Measurements from ENCODE around the gene PAPSS2.

Gene PAPSS2

DNA sequence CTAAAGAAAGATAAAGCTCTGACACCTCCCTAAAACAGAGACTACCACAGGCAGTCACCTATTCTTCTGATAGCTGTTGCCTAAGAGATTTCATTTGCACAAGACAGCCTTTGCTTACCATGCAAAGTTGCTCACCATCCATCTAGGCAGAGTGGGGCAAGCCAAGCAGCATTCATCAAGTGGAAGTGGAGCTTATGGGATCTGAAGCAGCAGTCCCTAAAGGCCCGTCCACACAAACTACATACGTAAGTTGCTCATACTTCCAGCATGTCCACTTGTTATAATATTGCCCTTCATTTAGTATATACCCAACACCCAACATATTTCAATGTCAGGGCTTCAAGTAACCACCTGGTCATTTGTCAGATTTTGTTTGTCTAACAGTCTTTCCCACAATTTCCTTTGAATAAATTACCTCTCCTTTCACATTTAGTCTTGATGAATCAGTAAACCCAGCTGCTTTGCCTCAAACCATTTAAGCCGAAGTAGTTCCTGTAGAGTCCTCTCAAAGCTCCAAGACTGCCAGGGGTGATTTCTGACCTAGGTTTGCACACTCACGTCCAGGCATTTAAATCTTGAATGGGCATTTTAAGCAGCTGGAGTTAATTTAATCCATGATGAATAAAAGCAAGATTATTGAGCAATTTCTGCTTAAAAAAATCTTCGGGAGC is 90.5 kb downstream of the PAPSS2 start:
- no peak for DNase-seq (ENCODE audit: low read depth in 3 of 3)

DNA sequence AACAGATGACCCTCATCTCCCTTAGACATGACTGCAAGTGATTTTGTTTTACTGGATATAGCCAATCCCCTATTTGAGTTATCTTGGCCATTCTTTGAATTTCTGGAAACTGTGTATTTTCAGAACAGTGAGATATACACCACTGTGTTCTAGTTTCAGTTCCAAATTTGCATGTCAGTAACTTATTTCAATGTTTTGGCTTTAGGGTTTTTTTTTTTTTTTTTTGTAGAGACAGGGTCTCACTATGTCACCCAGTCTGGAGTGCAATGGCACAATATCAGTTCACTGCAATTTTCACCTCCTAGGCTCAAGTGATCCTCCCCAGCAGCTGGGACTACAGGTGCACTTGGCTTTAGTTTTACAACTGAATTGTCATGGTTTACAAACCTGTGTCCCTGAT is 91.1 kb downstream of the PAPSS2 start:
- DNase-seq (ENCODE audit: low read depth in 3 of 3): no peak

DNA sequence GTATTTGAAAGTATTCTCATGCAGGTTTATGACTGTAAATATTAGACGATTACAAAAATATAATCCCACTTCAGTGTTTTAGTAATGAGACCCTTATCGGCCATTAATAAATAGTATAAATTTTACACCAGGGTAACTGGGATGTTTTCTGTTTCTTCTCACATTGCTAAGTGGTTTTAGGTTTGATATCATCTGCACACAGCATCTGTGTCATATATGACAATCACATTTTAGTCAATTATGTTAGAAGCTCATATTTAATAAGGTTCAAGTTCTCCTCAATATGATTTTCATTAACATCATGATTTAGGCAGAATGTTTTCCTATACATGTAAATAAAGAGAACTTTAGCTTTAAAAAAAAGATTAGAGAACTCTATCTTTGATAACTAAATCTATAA is 91.6 kb downstream of the PAPSS2 start:
- no peak for DNase-seq (ENCODE audit: low read depth in 3 of 3)

DNA sequence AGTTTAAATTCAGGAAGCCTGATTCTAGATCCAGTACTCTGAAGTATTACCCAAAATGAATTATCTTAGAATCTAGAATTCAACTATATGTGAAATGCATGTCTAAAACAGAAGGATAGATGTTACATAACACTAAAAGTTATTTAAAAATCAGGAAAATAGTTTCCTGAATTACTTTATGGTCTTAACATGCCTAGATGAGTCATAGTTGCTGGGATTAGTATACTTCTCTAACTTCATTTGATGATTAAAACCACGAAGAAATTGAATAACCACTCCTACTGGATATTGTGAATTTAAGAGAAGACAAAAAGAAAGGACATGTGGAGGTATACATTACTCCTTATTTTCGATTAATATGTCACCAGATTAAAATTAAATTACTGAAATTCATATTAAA is 92.9 kb downstream of the PAPSS2 start:
- no peak for DNase-seq (ENCODE audit: low read depth in 3 of 3)

- DNase-seq (ENCODE audit: low read depth in 3 of 3): no peak
Observed at GRCh38 chr10:87753995-87754866, 94.6 kb downstream of the PAPSS2 start.

DNA sequence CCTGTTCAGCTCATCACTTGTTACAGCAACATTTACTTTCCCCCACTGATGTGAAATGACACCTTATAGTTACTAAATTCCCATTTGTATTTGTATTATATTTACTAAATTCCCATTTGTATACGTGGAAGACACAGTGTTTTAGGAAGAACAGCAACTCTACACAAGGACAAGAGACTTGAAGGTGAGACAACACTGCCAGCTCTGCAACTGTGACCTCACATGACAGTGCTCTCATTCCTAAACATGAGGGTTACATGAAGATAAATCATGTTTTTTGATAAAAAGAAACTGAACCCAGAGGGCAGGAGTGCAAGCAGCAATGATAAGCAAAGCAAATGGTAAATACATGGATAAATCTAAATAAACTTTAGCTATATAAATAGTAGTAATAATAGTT is 98.0 kb downstream of the PAPSS2 start:
- DNase-seq (ENCODE audit: low read depth in 3 of 3): no peak

DNA sequence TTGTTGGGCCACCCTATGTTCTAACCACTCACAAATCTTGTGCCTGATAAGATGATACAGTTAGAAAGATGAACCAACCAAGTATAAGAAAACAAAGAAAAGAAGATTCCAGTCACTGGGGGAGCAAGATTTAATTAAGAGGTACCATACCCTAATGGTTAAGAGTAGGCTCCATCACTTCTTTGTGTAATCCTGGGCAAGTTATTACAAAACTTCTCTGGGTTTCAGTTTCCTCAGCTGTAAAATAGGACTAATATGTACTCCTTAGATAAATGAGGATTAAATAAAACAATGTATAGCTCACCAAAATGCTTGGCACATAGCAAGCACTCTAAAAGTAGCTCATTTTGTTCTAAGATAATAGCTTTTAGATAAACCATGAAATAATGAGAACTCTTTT is 99.9 kb downstream of the PAPSS2 start:
- DNase-seq (ENCODE audit: low read depth in 3 of 3): no peak

- no peak for DNase-seq (ENCODE audit: low read depth in 3 of 3)
Observed at GRCh38 chr10:87760195-87760905, 100.7 kb downstream of the PAPSS2 start.

- DNase-seq (ENCODE audit: low read depth in 3 of 3): no peak
Observed at GRCh38 chr10:87761153-87761552, 101.5 kb downstream of the PAPSS2 start.

DNA sequence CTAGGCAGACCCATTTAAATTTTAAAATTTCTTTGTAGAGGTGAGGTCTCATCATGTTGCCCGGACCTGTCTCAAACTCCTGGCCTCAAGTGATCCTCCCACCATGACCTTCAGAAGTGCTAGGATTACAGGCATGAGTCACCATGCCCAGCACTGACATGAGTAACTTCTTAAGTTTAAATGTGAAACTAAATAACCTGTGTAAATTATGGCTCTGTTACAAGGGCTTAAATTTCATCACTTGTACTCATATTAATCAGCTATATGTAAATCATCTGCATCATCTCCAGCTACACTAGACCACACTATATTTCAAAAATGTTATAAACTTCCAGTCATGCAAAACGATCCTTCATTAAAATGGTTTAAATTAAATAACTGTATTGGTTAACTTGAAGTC is 102.2 kb downstream of the PAPSS2 start:
- peak; percentile 18 to 43 (median 19) for DNase-seq (ENCODE audit: low read depth in 3 of 3)

GRCh38 chr10:87763086-87763861 is 103.6 kb downstream of the PAPSS2 start:
- DNase-seq (ENCODE audit: low read depth in 3 of 3): no peak

DNA sequence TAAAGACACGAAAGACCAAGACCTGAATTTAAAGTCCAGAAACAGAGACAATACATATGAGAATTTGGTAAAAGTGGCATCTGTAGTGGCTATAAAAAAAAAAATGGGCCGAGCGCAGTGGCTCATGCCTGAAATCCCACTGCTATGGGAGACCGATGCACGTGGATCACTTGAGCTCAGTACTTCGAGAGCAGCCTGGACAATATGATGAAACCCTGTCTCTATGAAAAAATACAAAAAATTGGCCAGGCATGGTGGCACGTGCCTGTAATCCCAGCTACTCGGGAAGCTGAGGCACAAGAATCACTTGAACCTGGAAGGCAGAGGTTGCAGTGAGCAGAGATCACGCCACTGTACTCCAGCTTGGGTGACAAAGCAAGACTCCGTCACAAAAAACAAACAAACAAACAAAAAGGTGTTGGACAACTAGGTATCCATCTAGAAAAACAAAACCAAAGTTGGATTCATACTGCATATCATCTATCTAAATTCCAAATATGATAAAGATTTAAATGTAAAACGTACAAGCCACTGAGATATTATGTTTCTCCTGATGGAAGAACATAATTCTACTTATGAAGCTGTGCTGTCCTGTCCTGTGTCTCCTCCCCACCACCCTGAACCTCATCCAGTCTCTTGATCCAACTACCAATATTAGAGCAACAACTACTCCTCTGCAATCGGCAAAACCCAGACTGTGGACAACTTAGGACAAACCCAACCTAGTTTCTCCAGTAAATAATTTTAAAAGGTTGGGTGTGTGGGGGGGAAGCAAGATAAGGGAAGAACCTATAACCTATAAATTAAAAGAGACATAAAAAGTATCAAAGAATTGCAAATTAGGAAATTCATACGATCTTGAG is 104.6 kb downstream of the PAPSS2 start:
- DNase-seq (ENCODE audit: low read depth in 3 of 3): no peak

DNA sequence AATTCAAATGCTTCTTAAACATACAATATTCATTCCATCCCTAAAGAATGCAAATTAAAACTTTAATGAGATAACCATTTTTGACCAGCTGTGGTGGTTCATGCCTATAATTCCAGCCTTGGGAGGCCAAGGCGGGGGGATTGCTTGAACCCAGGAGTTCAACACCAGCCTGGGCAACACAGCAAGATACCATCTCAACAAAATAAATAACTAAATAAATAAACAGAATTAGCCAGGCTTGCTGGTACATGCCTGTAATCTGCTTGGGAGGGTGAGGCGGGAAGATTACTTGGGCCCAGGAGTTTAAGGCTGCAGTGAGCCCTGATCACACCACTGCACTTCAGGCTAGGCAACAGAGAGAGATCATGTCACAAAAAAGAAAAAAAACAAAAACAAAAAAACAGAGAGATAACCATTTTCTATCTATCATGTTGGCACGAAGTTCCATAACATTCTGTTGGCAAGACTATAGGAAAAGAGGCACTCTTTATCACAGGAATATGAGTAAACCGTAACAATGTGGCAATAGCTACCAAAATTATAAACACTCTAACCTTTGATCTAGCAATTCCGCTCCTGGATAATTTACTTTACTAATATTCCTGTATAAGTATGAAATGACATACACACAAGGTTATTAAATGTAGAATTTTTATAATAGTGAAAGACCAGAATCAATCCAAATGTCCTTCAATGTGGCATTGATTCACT is 106.1 kb downstream of the PAPSS2 start:
- no peak for DNase-seq (ENCODE audit: low read depth in 3 of 3)

DNA sequence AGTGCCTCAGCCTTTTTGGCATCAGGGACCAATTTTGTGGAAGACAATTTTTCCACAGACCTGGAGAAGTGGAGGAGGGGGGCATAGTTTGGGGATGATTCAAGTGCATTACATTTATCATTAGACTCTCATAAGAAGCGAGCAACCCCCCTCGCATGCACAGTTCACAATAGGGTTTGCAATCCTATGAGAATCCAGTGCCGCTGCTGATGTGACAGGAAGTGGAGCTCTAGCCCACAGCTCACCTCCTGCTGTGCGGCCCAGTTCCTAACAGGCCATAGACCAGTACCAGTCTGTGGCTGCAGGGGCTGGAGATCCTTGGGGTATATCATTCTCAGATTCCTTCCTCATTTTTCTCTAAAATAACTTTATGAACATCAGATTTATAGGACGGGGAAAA is 107.6 kb downstream of the PAPSS2 start:
- no peak for DNase-seq (ENCODE audit: low read depth in 3 of 3)

- DNase-seq (ENCODE audit: low read depth in 3 of 3): no peak
Observed at GRCh38 chr10:87771871-87772500, 112.3 kb downstream of the PAPSS2 start.

DNA sequence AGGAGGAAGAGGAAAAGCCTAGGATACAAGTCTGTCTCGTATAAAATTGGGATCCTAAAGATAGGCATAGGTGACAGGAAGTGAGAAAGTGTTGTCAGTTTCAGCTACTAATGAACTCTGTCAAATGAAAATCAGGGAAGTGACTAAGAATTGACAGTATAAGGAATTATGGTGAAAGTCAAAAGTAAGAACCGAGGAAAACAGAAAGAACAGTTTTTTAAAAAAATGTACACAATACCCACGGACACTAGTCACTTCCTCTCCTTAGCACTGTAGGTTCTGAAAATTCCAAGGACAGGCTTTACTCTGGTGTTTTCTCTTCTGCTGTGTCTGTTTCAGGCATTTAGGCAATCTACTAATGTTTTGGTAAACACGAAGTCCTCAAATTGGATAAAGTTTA is 116.1 kb downstream of the PAPSS2 start:
- DNase-seq (ENCODE audit: low read depth in 3 of 3): no peak

GRCh38 chr10:87776328-87776727 is 116.7 kb downstream of the PAPSS2 start:
- no peak for DNase-seq (ENCODE audit: low read depth in 3 of 3)

- DNase-seq (ENCODE audit: low read depth in 3 of 3): no peak
Observed at GRCh38 chr10:87781545-87781944, 121.9 kb downstream of the PAPSS2 start.

- DNase-seq (ENCODE audit: low read depth in 3 of 3): no peak
Observed at GRCh38 chr10:87782721-87783120, 123.0 kb downstream of the PAPSS2 start.

- no peak for DNase-seq (ENCODE audit: low read depth in 3 of 3)
Observed at GRCh38 chr10:87786421-87786820, 126.7 kb downstream of the PAPSS2 start.

Data from stimulated activated CD4-positive, alpha-beta T cell treated with anti-CD3 and anti-CD28 coated beads, TNF-alpha, amount 100 ng/mL, for 24 hours (primary cell).